Thyroid gland (tissue), 4 donors: ENCODE data around the gene ANAPC7.

ENCODE experiments used
- CTCF ChIP-seq, 6 experiments: fragments of 200-600 bp in 3 of 6; fragments of 450-650 bp in 3 of 6; sonication (generic) in 3 of 6; IDR thresholded peaks; one replicate each; pipeline ENCODE4 v1.5.1; 2016 to 2019; ENCODE audit warnings: antibody characterized with exemption in 6 of 6, mild to moderate bottlenecking in 2 of 6, inconsistent platforms in 1 of 6, moderate library complexity in 1 of 6
- POLR2A ChIP-seq, 2 donors: fragments of 450-650 bp; IDR thresholded peaks; one replicate each; pipeline ENCODE4 v1.6.1; 2017; ENCODE audit warnings: antibody characterized with exemption in 2 of 2, mild to moderate bottlenecking in 2 of 2, moderate library complexity in 1 of 2

- TF ChIP-seq CTCF (IDR thresholded peaks at IDR 0.05) (no peak), POLR2A (IDR thresholded peaks at IDR 0.05) (peak in 1 of 2 donors; percentile 86)
Observed at GRCh38 chr12:110367181-110367864, 36.2 kb downstream of the ANAPC7 start.
